Fibroblast of skin of back (primary cell): ENCODE data around the gene MBNL2.

ENCODE experiments used
- DNase-seq: peaks from one replicate; pipeline ENCODE4 v3.0.0-alpha.2; 2013

The MBNL2 gene

DNA sequence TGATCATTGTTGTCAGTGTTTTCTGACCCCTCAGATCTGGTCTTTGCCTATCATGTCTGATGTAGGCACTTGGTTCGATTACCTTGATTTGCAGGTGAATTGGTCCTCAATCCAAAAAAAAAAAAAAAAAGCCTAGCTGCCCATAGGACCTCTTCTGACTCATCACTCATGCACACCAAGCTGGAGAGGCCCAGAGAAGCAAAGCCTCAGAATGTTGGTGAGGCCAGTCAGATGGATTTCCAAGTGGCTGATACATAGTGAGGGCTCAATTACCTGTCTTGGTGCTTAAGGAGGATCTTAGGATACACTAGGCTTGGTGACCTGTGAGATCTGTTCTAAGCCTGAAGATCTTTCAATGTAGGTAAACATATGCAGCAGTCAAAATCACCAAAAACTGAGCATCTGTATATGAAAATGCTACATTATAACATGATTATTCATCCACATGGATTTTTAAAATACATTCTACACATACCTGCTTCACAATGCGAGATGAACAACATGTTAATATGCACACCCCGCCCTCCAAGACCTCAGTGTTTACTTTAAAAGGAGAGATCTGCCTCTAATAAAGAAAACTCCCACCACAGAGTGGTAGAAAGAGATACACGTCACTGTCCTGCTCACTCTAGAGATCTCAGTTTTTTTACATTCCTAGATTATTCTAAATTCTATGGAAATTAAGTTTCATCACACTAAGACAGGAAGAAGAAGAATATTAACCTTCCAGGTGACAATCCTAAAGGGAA is 132.0 kb downstream of the MBNL2 start:
- DNase-seq, result peak; percentile 61

DNA sequence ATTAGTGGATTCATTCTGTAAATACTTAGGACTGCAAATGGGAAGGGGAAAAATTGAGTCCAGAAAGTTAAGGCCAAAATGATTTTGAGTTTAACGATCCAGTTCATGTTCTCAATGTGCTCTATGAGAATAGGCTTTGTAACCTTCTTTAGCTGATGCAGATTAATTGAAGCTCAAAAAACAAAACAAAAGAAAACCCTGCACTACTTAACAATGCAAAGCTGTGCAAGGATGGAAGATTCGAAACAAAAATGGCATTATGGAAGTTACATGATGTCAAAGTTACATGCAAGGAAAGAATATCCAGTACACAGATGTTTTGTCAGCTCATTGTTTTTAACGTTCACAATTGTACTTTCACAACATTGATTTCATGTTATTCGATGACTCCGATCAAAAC is 132.7 kb downstream of the MBNL2 start:
- no peak for DNase-seq

DNA sequence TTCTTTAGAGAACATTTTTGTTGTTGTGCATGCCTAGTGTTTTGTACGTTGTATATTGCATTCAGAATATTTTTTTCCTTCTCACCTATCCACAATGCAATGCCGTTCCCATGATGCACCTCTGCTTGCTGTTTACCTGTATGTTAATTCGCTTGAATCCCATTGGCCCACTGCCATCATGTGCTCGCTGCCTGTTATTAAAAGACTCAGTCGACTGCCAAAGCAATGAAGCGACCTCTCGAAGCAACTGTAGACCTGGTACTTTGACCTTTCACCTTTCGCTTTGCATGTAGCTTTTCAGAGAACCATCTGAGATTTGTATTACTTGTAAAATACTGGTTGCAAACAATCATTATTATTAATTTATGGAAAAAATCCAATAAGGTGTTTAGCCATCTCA is 134.5 kb downstream of the MBNL2 start:
- DNase-seq, result no peak

DNA sequence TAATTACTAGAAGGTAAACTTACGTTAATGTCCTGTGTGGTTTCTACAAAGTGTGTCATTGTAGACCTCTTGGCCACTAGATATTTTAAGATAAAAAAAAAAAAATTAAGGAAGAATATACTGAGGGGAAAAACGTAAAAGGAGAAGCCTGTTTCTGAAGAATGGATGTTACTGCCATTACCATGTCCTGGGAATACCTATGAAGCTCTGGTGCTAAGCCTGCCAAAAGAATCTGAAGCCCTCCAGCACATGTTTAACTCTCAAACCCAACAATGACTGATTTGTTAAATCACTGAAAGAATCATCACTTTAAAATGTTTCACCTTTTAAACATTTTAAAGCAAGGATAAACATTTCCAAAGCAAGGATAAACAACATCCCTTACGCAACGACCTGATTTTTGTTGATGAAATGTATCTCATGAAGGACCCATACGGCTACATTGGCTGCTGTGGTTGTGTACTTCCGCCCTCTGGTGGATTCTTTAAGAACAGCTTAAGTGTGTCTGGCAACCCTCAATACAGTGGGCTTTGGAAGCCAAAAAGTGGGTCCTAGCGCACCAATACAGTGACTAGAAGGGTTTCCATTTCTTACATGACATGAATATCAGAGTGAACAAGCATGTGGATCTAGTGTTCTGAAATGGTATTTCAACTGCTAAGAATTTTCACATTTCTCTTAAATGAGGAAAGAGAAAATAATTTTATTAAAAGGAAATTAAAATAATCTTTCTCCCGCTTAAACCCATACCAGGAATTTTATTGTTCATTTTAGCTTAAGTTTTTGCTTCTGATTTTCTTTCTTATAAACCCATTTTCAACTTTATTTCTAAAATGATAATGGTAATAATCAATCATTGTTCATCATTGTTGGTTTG is 137.3 kb downstream of the MBNL2 start:
- DNase-seq, result peak; percentile 67

DNA sequence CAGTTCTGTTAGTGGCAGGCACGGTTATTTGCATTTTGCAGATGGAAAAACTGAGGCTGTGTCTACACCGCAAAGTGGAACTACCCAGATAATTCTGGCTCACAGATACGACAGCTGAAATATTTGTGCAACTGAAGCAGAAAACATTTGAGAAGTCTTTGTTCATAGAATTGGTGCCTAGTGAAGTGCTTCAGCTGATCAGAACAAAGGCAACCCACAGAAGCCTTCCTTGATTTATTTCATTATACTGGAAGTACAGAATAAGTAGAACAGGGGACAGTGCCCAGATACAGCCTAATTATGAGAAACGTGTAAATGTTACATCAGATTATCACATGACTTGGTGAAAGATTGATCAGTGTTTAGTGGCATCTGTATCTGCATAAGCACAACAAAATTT is 138.5 kb downstream of the MBNL2 start:
- DNase-seq, result no peak

DNA sequence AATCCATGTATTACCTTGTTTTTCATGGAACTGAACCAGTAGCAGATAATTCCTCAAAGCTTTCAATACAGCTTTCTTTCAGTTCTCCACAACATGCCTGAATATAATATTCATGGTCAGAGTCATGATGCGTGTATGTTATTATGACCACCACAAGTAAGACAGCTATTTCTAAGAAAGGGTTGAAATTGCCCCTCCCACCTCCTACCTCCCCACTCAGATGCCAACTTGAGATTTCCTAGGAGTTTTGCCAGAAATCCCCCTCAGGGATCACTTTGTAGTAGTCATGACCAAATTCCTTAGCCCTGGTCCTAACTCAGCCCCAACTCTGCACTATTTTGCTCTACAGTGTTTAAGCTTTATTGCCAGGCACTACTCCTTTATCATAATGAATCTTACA is 141.9 kb downstream of the MBNL2 start:
- DNase-seq, result peak; percentile 63

DNA sequence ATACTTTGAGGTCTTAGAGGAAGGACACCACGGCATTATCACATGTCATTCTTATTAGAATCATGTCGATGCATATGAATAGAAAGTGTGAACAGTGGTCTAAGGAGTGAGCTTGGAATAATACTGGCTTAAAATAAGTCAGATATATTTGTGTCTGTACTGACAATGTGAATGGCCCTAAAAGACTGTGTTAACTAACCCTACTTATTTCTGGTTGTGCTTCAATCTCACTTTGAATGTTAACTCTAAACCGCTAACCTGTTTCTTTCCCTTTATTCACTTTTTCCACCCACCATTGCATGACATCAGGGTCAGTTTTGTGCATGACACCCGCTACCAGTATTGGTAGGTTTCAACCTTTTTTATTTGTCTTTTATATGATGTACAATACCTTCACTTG is 142.7 kb downstream of the MBNL2 start:
- DNase-seq, result no peak

DNA sequence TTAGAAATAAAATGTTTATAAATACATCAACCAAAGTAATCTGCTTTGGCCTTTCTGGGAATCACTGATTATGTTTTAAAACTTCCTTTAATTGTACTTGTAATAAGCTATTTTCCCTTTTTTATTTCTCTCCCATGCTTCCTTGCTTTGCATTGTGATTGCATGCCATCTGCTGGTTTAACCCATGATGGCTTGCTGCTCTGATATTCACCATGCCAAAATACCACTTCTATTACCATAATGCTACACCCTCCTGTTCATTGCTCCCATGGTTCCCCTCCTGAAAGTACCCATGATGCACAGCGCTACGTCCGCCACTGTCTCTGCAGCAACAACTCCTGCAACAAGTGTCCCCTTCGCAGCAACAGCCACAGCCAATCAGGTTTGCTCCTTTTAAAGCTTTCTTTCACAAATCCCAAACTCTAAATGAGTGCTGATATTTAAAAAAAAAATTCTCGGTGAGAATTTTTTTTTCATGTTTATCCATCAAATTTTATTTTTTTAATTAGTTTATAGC is 144.1 kb downstream of the MBNL2 start:
- DNase-seq, result no peak

DNA sequence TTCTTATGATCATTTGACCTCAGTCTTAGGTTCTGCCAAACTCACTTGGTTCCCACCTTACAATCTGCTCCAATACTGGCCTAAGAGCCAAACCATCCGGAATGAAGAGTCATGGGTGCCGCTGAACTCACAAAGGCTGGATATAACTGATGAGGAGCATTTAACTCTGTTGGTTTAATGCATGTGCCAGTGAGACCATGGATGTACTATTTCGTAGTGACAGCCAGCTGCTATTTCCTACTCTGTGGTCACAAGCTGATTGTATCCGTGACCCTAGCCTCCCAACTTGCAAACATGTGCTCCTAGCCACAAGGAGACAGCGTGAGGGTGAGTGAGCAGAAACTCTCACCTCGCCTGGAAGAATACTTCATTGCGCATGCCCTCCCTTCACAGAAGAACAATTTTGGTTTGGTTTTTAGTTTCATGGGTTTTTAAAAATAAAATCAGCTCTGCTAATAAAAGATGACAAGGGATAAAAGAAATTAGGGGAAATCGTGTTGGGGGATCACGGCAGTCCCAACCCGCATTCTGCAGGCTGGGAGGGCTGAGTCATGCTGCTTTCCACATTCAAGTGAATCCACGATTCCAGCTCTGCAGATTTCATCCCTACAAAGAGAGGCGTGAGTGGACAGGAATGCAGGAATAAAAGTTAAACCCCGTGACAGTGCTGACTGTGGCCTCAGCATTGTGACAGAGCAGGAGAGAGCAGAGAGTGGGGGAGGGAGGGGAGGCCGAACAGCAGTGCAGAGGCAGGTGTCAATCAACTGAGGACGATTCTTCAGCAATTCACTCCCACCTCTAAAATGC is 145.1 kb downstream of the MBNL2 start:
- DNase-seq, result peak; percentile 83

DNA sequence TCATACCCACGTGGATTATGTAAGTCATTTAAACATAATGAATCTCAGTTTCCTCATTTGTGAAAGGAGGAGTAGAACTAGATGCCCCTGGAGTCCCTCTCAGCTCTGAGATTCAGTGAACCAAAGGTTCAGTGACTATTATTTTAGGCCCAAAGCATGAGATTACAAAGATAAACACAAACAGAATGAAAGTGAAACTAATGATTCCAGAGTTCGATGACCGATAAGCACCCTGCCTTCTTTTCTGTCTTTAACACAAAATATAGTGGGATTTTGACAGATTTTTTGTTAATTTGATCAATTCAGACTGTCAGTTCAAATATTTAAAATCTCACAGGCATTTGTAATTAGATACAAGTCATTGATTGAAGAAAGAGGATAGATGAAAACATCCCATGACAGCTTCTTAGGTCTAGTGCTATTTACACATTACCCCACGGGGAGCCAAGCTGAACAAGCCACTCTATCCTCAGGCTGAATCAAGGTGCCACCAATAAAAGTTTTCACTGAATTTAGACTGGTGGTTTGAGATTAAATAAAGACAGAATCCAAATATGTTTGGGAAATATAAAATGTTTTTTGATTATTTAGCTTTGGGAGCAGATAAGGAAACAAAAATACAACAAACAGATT is 147.2 kb downstream of the MBNL2 start:
- DNase-seq, result no peak

DNA sequence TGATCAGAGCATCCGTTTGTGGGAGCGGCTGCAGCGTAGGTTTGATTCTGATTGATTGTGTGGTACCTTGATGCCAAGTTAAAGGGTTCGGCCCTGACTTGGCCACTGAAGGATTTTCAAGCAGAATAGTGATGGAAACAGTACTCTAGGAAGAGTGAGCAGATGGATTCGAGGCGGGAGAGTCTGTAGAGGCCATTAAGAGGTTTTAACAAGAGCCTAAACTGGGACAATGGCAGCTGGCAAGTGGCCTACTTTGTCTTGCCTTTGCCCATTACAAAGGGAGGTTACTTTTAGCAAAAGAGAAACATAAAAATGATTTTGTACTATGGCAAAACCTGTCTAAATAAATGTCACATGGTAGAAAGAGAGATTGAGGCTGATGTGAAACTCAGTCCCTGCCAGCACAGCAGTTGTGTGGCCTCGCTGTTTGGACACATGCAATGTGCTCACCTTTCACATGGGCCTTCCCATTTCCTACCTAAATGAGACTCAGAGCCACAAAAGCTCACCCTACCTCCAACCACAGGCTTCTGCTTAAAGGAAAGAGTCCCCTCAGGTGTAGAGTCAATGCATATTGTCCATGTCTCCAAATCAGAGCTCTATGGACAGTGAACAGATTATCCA is 149.5 kb downstream of the MBNL2 start:
- no peak for DNase-seq

DNA sequence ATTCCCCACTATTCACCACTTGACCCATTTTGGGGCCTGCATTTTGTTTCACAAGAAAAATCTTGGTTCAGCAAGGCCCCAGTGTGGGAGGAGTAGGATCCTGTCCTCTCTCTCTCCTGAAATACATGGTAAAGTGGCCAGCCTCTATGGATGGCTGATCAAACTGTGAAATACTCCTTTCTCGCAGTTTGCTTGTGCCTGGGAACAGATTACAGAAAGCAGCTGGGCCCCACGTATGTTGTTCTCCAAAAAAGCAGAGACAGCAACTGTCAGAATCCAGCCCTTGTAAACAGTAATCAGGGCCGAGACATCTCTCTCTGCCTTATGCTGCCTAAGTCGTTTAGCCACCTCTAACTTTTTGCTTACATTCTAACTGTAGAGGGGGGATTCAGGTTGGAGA is 150.8 kb downstream of the MBNL2 start:
- DNase-seq, result no peak

DNA sequence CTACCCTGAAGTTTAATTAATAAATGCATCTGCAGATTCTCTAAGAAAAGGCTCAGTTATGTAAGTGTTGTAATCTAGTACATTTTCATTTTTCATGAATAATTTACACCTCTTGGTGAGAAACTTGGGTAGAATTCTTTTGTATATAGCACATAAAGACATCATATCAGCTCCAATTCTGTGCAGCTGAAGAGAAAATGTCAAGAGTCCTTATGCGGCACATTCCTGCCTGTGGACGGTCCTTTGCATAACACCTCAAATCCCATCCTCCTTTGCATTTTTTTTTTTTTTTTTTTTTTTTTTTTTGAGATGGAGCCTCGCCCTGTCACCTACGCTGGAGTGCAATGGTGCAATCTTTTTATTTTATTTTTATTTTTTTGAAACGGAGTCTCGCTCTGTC is 151.7 kb downstream of the MBNL2 start:
- no peak for DNase-seq

DNA sequence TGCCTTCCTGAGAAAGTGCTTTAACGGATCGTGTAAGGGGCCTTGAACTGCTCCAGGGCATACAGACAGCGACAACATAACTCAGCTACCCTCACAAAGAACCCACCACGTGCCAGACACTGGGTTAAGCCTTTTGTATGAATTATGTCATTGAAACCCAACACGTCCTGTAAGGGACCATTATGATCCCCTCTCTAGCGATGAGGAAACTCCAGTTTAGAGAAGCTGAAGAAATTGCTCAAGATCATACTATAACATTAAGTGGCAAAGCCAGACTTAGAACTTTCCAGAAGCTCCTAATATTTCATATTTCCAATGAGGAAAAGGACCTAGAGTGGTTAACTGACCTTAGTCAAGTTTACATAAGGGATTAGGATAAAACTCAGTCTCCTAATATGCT is 154.8 kb downstream of the MBNL2 start:
- DNase-seq, result no peak

DNA sequence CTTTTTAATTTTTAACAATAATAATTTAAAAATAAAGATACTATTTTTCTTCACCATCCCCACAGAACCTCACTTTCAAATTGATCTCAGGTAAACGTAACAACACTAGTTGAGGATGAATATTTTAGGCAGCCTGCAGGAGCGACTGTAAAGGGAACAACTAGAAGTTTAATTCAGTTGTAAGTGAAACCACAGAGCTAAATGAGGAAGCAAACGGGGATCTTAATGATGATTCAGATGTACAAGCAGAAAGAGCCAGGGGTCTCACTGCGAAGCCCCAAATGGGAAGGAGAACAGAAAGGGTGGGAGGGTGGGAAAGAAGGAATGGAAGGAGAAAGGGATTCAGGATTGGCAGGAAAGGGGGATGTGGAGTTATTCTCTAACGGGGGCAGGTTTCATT is 157.3 kb downstream of the MBNL2 start:
- DNase-seq, result no peak

DNA sequence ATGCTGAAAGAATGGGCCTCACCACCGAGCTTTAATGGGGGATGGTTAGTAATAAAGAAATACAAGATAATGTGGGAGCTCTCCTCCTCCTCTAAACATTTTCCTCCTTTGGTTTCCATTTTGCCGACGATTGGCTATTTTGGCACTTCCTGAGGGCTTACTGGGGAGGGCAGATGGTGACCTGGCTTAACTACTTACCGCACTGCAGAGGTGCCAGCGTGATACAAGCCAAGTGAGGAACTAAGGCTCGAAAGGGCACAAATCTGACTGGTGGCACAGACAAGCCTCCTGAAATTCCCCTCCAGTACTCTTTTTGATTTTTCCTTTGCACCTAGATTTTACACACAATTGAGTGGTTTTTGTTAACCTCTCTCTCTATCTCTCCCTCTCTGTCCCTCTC is 158.6 kb downstream of the MBNL2 start:
- DNase-seq, result no peak

DNA sequence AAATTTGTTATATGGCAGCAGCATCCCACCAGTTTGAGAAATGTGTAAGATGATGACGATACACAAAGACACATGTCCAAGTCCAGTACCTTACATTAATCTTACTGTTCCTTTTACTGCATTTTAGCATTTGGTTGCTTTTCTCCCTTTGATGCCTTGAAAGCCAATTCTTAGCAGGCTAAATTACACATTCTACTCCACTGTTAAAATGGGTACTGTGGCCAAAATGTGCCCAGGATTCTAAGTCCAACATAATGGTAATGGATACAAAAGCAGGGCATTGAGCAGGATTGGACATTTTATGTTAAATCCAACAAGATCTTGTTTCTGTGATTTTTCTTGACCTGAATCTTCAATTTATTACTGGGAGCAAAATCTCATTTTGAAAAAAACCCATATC is 159.1 kb downstream of the MBNL2 start:
- no peak for DNase-seq

DNA sequence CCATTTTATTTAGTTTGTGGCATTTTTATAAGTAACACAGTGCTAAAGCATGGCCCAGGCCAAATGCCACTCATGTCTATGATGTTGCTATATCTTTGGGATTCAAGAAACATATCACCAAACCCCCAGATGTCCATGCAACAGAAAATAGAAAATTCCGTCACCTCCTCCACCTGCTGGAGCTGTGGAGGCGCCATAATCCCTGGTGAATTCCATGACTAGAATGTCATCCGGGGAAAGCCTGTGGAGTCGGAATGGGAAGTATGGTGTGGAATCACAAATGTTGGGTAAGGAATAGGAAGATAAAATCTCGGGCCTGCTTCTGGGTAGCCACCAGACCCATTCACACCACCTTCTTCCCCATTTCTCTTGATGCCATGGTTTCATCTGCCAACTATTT is 160.1 kb downstream of the MBNL2 start:
- DNase-seq, result no peak

DNA sequence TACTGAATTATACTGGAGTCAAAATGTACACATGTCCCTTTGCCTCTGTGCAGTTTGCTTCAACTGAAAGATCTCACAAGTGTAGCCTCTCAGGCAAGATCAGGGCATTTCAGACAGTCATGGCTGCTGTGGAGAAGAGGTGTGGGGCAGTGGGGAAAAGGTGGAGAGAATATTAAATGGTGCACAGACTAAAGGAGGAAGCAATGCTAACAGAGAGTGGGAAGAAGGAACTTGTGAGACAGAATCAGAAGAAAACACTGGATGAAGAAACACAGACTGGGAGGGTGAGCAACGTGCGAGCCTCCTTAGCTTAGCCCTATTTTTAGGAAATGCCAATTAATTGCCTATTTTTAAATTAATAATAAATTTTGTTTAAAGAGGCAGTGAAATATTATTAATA is 162.2 kb downstream of the MBNL2 start:
- DNase-seq, result no peak

DNA sequence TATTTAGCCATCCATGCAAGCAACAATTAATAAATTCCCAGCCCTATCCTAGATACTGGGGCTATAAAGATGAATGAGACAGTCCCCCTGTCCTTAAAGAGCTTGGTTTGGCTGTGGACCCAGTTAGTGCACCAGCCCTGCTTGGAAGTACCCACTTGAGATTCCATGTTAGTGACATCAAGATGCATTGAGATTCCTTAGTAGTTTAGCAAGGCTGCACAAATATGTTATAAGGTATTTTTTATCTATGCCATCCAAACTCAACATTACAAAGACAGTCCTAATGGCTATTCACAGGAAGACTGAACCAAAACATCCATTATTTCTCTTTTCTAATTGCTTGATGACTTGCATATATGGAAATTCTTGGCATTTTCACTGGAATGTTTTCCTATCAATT is 163.0 kb downstream of the MBNL2 start:
- DNase-seq, result peak; percentile 71

DNA sequence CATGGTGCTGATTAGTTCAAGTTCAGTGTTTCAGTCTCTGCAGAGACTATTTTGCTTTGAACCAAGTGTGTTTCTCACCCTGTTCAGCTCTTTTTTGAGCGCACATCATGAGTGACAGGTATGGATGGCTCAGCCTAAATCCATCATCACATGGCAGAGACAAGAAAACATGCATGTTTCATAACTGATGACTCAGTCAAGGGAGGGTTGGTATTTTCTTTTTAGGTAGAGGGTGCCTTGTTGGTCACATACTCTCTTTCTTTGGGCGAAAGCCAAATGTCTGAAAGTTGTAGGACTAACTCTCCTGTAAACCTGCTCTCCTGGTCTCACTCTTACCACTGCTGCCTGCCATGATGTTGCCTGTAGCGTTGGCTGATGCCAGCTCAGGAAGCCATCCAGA is 163.7 kb downstream of the MBNL2 start:
- peak; percentile 27 for DNase-seq
